SK-N-MC (cell line): ENCODE results near the gene EXOC3L4.

Source experiments
- EZH2 ChIP-seq: fragments of 200-600 bp; sonication (generic); IDR thresholded peaks from one replicate; pipeline ENCODE4 v1.6.1; 2017; ENCODE audit warnings: antibody characterized with exemption
- FOXP2 ChIP-seq: optimal IDR thresholded peaks from 2 replicates; pipeline ENCODE3; 2011; ENCODE audit warnings: mild to moderate bottlenecking, moderate library complexity; ENCODE audit not compliant: insufficient read depth; ENCODE audit errors: extremely low read length, control extremely low read depth
- POLR2AphosphoS5 ChIP-seq: IDR thresholded peaks from 2 replicates; pipeline ENCODE4 v1.6.1; 2012; ENCODE audit warnings: mild to moderate bottlenecking, low read depth, low read length, borderline replicate concordance

DNA sequence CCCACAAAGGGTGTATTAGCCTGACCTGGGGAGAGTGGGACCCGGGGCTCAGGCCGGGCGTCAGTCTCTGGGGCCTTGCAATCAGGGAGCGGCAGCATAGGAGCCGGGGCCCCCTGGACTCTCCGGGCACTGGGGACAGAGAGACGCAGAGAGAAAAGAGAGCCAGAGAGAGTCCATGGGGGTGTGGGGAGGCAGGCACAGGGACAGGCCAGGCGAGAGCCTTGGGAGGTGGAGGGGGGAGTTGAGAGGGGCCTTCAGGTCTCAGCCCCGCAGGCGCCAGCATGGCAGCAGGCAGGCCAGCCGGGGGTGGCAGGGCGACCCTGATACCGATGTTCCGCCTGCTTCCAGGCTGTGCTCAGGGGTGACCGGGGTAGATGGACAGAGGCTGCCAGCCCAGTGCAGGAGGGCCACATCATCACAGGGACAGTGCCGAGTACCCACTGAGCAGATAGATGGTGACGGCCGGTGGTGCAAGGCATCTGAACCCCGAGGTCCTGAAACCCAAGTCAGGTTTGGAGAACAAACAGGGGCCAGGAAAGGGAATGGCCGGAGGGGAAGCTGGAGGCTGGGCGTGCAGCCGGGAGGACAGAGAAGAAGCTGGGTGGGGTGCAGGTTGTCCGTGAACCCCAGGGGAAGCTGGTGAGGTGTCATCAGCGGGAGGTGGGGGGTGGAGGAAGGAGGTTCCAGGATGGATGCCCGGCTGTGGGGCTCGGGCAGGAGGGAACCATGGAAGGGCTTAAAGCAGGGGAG is 2.9 kb downstream of the EXOC3L4 start:
- TF ChIP-seq POLR2AphosphoS5 (no peak), EZH2 (no peak), FOXP2 (no peak)
